Right renal cortex interstitium (tissue), 3 donors: ENCODE results near the gene PAM. TPM values are rescaled to one million over a fixed set of nuclear protein-coding genes. Genes with fewer than 3 reads are reported as not detected.
"Not testable (repeated sequence)": the region's sequence is repeated elsewhere in the genome, so short reads cannot be mapped to it uniquely, and the experiment has no call there.

Experiments
- DNase-seq, 3 donors: peaks; one replicate each; pipeline ENCODE4 v3.0.0-alpha.2; 2013; ENCODE audit warnings: low read depth in 3 of 3, low spot score in 2 of 3
- polyA plus RNA-seq, 3 donors: library from polyadenylated mRNA; unstranded; fragments of 120-200 nt; gene quantifications; one replicate each; pipeline ENCODE4 v1.2.1, GENCODE V29; 2013; ENCODE audit not compliant: insufficient read length in 3 of 3

Gene PAM
- polyA plus RNA-seq, 3 donors: 216 to 245 (median 244) TPM

GRCh38 chr5:102750151-102750834 is 4.8 kb upstream of the PAM start:
- no peak for DNase-seq

DNA sequence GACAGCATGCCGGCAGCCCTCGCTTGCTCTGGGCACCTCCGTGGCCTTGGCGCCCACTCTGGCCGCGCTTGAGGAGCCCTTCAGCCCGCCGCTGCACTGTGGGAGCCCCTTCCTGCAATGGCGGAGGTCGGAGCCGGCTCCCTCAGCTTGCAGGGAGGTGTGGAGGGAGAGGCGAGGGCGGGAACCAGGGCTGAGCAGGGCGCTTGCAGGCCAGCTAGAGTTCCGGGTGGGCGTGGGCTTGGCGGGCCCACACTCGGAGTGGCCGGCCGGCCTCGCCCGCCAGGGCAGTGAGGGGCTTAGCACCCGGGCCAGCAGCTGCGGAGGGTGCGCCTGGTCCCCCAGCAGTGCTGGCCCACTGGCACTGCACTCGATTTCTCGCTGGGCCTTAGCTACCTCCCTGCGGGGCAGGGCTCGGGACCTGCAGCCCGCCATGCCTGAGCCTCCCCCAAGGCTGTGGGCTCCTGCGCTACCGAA is 3.2 kb upstream of the PAM start:
- not testable (repeated sequence) for DNase-seq

GRCh38 chr5:102753889-102754766 is 977 bp upstream of the PAM start:
- DNase-seq: peak in 1 of 3 donors; percentile 36

- DNase-seq: peak in 1 of 3 donors; percentile 47
These were observed 724 bp downstream of the PAM start for GRCh38 chr5:102755686-102756371.

DNA sequence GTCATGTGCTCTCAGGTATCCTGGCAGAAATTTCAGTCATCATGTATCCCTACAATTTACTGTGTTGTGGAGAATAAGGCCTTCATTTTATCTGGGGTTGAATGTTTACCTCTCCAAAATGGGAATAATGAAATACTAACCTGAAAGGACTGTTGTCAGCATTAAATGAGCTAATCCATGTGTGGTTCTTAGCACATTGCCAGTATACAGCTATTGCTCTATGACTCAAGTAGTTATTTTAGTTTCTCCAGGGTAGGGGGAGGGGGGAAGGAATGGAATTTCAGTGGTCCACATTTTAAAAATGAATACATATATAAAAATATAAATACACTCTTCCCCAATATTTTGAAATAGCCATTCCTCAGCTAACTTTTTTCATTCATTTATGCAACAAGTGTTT is 3.5 kb downstream of the PAM start:
- no peak for DNase-seq

DNA sequence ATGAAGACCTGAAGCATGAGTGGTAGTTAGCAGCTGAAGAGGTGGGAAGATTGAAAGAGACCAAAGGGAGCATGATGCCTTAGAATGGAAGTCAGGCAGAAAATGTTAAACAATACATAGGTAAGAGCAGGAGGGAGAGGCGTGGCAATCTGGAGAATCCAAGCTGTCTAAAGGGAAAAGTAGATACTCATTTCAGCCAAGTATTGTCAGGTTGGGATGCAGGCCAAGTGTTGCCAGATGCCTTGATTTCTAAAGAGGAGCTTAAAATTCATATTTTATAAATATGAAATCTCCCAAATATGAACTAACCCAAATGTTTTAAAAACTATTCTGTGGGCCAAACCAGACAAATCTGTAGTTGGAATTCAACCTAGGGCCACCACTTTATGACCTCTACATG is 4.2 kb downstream of the PAM start:
- DNase-seq: no peak

DNA sequence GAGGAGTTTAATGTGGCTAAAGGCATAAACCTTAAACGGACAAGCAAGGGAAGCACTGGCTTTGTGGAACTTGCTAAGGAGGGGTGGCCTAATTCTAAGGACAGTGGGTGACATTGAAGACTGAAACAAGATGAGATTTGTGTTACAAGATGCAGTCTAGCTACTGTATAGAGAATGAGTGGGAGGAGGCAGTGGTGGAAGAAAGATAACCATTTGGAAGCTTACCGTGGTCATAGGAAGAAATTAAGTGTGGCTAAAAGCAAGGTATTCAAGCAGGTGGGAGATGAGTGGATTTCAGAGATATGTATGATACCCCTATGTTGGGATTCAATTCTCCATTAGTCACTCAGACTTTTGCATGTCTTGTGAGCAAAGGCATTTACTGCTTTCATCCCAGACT is 4.6 kb downstream of the PAM start:
- no peak for DNase-seq

DNA sequence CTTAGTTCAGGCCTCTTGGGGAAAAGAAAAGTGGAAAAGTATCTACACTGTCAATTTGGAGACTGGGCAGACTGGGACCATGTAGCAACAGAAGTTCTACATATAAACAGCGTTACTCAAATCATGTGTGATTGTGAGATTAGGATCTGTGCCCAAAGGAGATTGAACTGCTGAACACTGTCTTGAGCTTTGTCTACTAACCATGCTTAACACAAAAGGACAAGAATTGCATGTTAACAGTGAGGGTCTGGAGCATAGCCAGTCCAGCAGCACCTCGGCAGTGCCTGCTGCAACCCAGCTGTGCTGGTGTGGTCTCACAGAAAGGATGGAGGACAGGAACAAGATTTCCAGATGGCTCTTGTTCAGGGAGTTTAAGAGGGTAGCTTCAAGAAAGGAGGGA is 5.7 kb downstream of the PAM start:
- DNase-seq: no peak

GRCh38 chr5:102762095-102762534 is 7.0 kb downstream of the PAM start:
- no peak for DNase-seq

GRCh38 chr5:102762562-102763227 is 7.6 kb downstream of the PAM start:
- DNase-seq: no peak

- DNase-seq: no peak
These were observed 8.6 kb downstream of the PAM start for GRCh38 chr5:102763734-102764133.

GRCh38 chr5:102764381-102765004 is 9.4 kb downstream of the PAM start:
- DNase-seq: no peak

- no peak for DNase-seq
These were observed 10.2 kb downstream of the PAM start for GRCh38 chr5:102765350-102765749.

- no peak for DNase-seq
These were observed 11.4 kb downstream of the PAM start for GRCh38 chr5:102766295-102767090.

GRCh38 chr5:102767862-102768261 is 12.8 kb downstream of the PAM start:
- no peak for DNase-seq

DNA sequence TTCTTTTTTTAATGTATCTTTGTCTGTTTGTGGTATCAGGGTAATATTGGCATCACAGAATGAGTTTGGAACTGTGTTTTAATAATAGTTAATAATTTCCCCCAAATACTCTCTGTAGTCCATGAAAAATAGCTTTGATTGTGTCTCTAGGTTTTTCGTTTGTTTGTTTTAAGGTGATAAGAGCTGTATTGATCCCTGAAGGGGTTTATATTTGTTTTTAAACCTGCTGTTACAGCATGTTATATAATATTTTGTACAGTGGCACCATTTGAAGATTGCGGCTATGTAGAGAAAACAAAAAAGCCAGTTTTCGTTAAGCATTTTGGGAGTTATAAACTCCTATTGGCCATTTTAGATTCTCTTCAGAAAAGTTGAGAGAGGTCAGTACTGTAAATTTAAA is 15.7 kb downstream of the PAM start:
- no peak for DNase-seq

- DNase-seq: no peak
These were observed 16.3 kb downstream of the PAM start for GRCh38 chr5:102771435-102771834.

DNA sequence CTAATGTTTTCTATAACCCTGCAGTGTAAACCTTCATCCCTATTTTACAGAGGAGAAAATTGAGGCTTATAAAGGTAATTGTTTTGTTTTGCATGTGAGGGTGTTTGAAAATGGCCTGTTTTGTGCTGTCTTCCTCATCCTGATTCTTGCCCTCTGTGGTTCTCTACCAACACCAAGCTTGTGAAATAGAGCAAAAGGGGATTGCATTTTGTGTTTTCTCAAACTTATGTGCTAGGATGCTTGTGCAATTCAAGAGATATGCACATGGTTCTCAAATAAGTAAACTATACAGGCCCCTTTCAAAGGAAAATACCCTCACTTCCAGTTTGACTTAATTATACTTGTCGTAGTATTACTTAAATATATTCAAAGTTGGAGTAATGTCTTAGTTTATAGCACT is 17.2 kb downstream of the PAM start:
- no peak for DNase-seq

DNA sequence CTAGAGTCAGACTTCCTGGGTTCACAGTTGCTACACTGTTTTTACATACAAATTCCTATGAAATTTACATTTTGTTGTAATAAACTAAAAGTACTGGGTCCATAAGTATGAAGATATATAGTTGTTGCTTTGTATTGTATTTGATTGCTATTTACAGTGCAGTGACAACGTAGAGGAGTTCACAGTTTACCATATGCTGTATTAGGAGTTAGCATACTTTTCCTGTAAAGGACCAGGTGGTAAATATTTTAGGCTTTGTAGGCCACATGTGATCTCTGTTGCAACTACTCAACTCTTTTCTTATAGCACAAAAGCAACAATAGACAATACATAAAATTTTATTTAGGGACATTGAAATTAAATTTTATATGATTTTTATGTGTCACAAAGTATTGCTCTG is 18.0 kb downstream of the PAM start:
- DNase-seq: no peak
